Measurements from ENCODE around the gene IFNAR1. TPM values are rescaled to one million over a fixed set of nuclear protein-coding genes. Genes with fewer than 3 reads are reported as not detected.

Gene IFNAR1
- total and polyA plus RNA-seq, 2 donors (not counting 1 experiment from before 2014, with no cell fraction given), result 17.5 to 23.1 TPM

GRCh38 chr21:33286600-33287456, 37.9 kb upstream of the IFNAR1 start:
- no peaks in the 10 kb centered on the region for H3K27me3 ChIP-seq (ENCODE audit: control insufficient read depth, insufficient read depth, low read length)
- H4K20me1 ChIP-seq (ENCODE audit: control insufficient read depth, extremely low read depth, insufficient read depth, low read length), result no peaks in the 10 kb centered on the region
- no peaks in the 10 kb centered on the region for H3K79me2 ChIP-seq (ENCODE audit: control insufficient read depth, insufficient read depth, low read length)
- TF ChIP-seq EZH2 (IDR thresholded peaks at IDR 0.05; ENCODE audit: low read length, missing control alignments), result no peak
- TF ChIP-seq CTCF (conservative IDR thresholded peaks at IDR 0.05 in 1 of 2, IDR thresholded peaks at IDR 0.05 in 1 of 2; ENCODE audit: low read depth in 1 of 2, low read length in 2 of 2), result no peak
- no peak overlapping the region for H3K4me3 ChIP-seq (replicated peaks in 1 of 4; ENCODE audit: control extremely low read depth in 1 of 4, insufficient read depth in 1 of 4, low read depth in 3 of 4, low read length in 4 of 4)
- peak overlapping the region; percentile 7 for H3K4me2 ChIP-seq (ENCODE audit: extremely low read depth, insufficient read depth, low read length)
- no peak overlapping the region for H2AFZ ChIP-seq (ENCODE audit: low read length)
- H3K27ac ChIP-seq (ENCODE audit: insufficient read depth, low read length), result no peak overlapping the region
- no peaks in the 10 kb centered on the region for H3K9me3 ChIP-seq (ENCODE audit: control insufficient read depth, insufficient read depth, low read depth, low read length)
- H3K36me3 ChIP-seq (ENCODE audit: control insufficient read depth, insufficient read depth, low read length), result peaks cover 7% of the 10 kb centered on the region
- H3K4me1 ChIP-seq (ENCODE audit: control insufficient read depth, extremely low read depth, insufficient read depth, low read length), result peaks cover 6% of the 10 kb centered on the region
- peak; percentile 83 to 91 for DNase-seq (ENCODE audit: low read depth in 2 of 2)
- no peak overlapping the region for H3K9ac ChIP-seq (ENCODE audit: insufficient read depth, low read length)

GRCh38 chr21:33289199-33289819, 35.5 kb upstream of the IFNAR1 start:
- no peaks in the 10 kb centered on the region for H3K79me2 ChIP-seq (ENCODE audit: control insufficient read depth, insufficient read depth, low read length)
- H3K27ac ChIP-seq (ENCODE audit: insufficient read depth, low read length), result no peak overlapping the region
- H3K9ac ChIP-seq (ENCODE audit: insufficient read depth, low read length), result no peak overlapping the region
- peaks cover 8% of the 10 kb centered on the region for H3K36me3 ChIP-seq (ENCODE audit: control insufficient read depth, insufficient read depth, low read length)
- peak in 1 of 2 donors; percentile 91 for DNase-seq (ENCODE audit: low read depth in 2 of 2)
- H4K20me1 ChIP-seq (ENCODE audit: control insufficient read depth, extremely low read depth, insufficient read depth, low read length), result no peaks in the 10 kb centered on the region
- no peaks in the 10 kb centered on the region for H3K9me3 ChIP-seq (ENCODE audit: control insufficient read depth, insufficient read depth, low read depth, low read length)
- TF ChIP-seq CTCF (conservative IDR thresholded peaks at IDR 0.05 in 1 of 2, IDR thresholded peaks at IDR 0.05 in 1 of 2; ENCODE audit: low read depth in 1 of 2, low read length in 2 of 2) (no peak), EZH2 (IDR thresholded peaks at IDR 0.05; ENCODE audit: low read length, missing control alignments) (no peak)
- H2AFZ ChIP-seq (ENCODE audit: low read length), result no peak overlapping the region
- peaks cover 6% of the 10 kb centered on the region for H3K4me1 ChIP-seq (ENCODE audit: control insufficient read depth, extremely low read depth, insufficient read depth, low read length)
- no peak overlapping the region for H3K4me2 ChIP-seq (ENCODE audit: extremely low read depth, insufficient read depth, low read length)
- H3K27me3 ChIP-seq (ENCODE audit: control insufficient read depth, insufficient read depth, low read length), result no peaks in the 10 kb centered on the region
- no peak overlapping the region for H3K4me3 ChIP-seq (replicated peaks in 1 of 4; ENCODE audit: control extremely low read depth in 1 of 4, insufficient read depth in 1 of 4, low read depth in 3 of 4, low read length in 4 of 4)

GRCh38 chr21:33290441-33290840, 34.3 kb upstream of the IFNAR1 start:
- Histone ChIP-seq H3K4me2 (ENCODE audit: extremely low read depth, insufficient read depth, low read length) (no peak overlapping the region), H3K4me3 (replicated peaks in 1 of 4; ENCODE audit: control extremely low read depth in 1 of 4, insufficient read depth in 1 of 4, low read depth in 3 of 4, low read length in 4 of 4) (no peak overlapping the region), H3K4me1 (ENCODE audit: control insufficient read depth, extremely low read depth, insufficient read depth, low read length) (peaks cover 6% of the 10 kb centered on the region), H3K9me3 (ENCODE audit: control insufficient read depth, insufficient read depth, low read depth, low read length) (no peaks in the 10 kb centered on the region), H3K36me3 (ENCODE audit: control insufficient read depth, insufficient read depth, low read length) (peaks cover 5% of the 10 kb centered on the region), H4K20me1 (ENCODE audit: control insufficient read depth, extremely low read depth, insufficient read depth, low read length) (no peaks in the 10 kb centered on the region), H3K27me3 (ENCODE audit: control insufficient read depth, insufficient read depth, low read length) (no peaks in the 10 kb centered on the region), H3K27ac (ENCODE audit: insufficient read depth, low read length) (no peak overlapping the region), H3K79me2 (ENCODE audit: control insufficient read depth, insufficient read depth, low read length) (no peaks in the 10 kb centered on the region), H3K9ac (ENCODE audit: insufficient read depth, low read length) (no peak overlapping the region), H2AFZ (ENCODE audit: low read length) (no peak overlapping the region)
- TF ChIP-seq CTCF (conservative IDR thresholded peaks at IDR 0.05 in 1 of 2, IDR thresholded peaks at IDR 0.05 in 1 of 2; ENCODE audit: low read depth in 1 of 2, low read length in 2 of 2), result no peak
- TF ChIP-seq EZH2 (IDR thresholded peaks at IDR 0.05; ENCODE audit: low read length, missing control alignments), result no peak
- DNase-seq (ENCODE audit: low read depth in 2 of 2), result no peak

Measured in fibroblast of lung (primary cell).